DMS53 (cell line): Measurements from ENCODE around the gene PIGW.
"Not testable (repeated sequence)": the region's sequence is repeated elsewhere in the genome, so short reads cannot be mapped to it uniquely, and the experiment has no call there.

ENCODE experiments used
- DNase-seq: peaks from one replicate; lab custom pipeline; 2025; lab: John Stamatoyannopoulos, UW

Gene PIGW

DNA sequence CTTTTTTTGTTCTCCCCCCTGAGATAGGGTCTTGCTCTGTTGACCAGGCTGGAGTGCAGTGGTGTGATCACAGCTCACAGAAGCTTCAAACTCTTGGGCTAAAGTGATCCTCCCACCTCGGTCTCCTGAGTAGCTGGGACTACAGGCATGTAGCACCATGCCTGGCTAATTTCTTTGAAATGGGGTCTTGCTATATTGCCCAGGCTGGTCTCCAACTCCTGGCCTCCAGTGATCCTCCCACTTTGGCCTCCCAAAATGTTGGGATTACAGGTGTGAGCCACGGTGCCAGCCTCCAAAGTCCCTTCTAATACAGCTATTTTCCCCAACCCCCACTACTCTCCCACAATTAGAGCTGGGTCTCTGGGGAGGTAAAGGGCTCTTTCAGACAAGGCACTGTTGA is 26.3 kb upstream of the PIGW start:
- not testable (repeated sequence) for DNase-seq

GRCh38 chr17:36509272-36509985 is 25.4 kb upstream of the PIGW start:
- no peak for DNase-seq

DNA sequence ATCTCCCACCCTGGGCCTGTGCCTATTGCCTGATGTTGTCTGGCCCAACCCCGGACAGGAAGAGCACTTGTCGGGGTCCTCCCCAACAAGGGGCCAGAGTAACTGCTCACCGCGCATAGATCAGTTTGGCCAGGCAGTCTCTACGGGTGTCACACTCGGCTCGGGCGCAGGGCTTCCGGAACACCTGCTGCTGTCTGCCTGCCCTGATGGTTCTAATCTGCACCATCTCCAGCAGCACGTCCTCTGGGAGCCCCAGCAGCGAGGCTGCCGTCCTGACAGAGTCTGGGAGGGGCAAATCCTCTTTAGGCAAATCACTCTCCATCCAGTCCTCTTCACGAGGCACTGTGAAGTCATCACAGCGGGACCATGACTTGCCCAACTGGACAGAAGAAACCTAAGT is 24.2 kb upstream of the PIGW start:
- DNase-seq: no peak

DNA sequence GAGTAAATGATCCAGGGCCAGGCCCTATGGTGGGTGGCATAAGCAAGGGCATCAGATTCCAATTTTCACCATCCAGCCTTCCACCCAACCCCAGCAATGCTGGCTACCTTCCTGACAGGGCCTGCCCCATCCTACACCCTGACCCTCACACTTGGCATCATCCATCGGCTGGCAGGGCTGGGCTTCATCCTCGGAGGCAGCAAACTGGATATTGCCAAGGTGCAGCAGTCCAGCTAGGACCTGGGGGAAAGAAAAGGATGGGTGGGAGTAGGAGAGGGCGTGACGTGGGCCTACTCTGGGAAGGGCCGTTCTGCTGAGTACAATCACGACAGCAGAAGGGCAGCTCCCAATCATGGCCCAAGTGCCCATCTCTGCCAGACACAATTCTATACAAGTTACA is 23.6 kb upstream of the PIGW start:
- DNase-seq: no peak

GRCh38 chr17:36512641-36513040 is 22.1 kb upstream of the PIGW start:
- no peak for DNase-seq

- DNase-seq: no peak
Measured at GRCh38 chr17:36514856-36515255, 19.9 kb upstream of the PIGW start.

DNA sequence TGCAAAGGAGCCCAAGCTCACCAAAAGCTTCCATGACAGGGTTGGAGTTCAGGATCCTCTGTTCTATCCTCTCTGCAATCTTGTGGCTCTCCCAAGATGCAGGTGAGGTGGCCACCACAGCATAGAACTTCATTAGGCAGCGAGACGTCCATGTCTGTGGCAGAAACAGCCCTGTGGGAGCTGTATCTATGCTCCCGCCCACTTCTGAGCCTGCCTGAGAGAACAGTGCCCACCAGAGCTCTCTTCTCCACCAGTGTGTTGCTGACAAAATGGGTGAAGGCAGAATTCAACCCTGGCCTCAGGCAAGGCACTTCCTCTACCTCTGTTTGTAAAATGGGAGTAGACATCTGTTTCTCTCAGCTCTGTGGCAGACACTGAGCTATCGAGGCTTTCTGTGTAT is 18.9 kb upstream of the PIGW start:
- no peak for DNase-seq

DNA sequence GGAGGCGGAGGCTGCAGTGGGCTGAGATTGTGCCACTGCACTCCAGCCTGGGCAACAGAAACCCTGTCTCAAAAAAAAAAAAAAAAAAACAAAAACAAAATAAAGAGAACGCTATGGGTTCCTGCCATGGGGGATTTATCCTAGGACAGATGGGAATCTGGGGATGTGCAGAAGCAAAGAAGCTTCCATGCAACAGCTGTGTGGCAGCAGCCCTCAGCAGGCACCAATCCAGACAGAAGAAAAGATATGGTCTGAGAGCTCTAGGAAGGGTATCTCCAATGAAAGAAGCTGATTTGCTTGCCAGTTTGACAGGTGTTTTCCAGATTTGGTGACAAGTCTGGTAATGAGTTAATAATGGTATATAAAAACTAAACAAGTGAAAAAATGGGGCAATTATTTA is 11.7 kb upstream of the PIGW start:
- no peak for DNase-seq

GRCh38 chr17:36524428-36524876 is 10.3 kb upstream of the PIGW start:
- DNase-seq: no peak

- no peak for DNase-seq
Measured at GRCh38 chr17:36525113-36525512, 9.7 kb upstream of the PIGW start.

- DNase-seq: no peak
Measured at GRCh38 chr17:36525888-36526287, 8.9 kb upstream of the PIGW start.

- no peak for DNase-seq
Measured at GRCh38 chr17:36527621-36528250, 7.1 kb upstream of the PIGW start.

- DNase-seq: peak; percentile 16
Measured at GRCh38 chr17:36529121-36529520, 5.7 kb upstream of the PIGW start.

- no peak for DNase-seq
Measured at GRCh38 chr17:36532435-36532975, 2.3 kb upstream of the PIGW start.

- DNase-seq: peak; percentile 88
Measured at GRCh38 chr17:36533935-36534839, 600 bp upstream of the PIGW start.

GRCh38 chr17:36535669-36536081 is 888 bp downstream of the PIGW start:
- no peak for DNase-seq

DNA sequence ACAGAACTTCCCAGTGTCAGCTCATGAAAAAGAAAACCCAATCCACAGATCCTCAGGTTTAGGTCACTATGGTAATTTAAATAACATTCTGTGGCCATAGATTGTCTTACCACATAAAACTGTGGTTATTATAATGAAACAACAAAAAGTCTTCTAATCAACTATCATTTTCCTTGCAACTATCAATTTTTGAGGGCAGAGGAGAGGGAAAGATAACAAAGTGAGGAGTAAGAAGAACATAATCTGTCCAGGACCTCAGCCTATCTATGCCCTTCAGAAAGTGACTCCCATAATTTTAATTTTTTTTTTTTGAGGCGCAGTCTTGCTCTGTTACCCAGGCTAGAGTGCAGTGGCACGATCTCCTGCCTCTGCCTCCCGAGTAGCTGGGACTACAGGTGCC is 5.9 kb downstream of the PIGW start:
- no peak for DNase-seq

GRCh38 chr17:36542755-36543154 is 8.0 kb downstream of the PIGW start:
- DNase-seq: no peak

- DNase-seq: no peak
Measured at GRCh38 chr17:36544044-36544306, 9.2 kb downstream of the PIGW start.

- DNase-seq: peak; percentile 94
Measured at GRCh38 chr17:36544307-36545076, 9.7 kb downstream of the PIGW start, which contains the start of gene GGNBP2. GGNBP2 (plus strand) TSS chr17:36544919; CDS start chr17:36545725, 806 bp downstream.

DNA sequence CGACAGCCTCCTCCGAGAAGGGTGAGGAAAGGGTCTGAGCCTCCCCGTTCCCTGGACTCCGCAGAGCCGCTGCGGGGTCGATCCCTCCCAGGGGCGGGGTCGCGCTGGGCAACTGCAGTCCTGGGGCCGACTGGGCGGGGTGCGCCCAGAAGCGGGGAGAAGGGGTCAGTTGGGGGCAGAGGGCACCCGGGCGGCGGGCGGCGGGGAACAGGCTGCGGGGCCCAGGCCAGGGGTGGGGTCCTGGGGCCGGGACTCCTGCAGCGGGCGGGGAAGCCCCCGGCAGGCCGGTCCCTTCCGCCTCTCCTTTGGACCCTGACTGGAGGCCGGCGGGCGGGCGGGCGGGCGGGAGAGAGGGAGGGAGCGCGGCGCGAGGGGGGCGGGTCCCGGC is 10.3 kb downstream of the PIGW start:
- no peak for DNase-seq
